Measurements from ENCODE around the gene POLL. TPM values are rescaled to one million over a fixed set of nuclear protein-coding genes. Genes with fewer than 3 reads are reported as not detected.

POLL gene
- total and polyA plus RNA-seq, 2 donors (not counting 1 experiment from before 2014, with no cell fraction given) = 10.9 to 15.7 TPM

DNA sequence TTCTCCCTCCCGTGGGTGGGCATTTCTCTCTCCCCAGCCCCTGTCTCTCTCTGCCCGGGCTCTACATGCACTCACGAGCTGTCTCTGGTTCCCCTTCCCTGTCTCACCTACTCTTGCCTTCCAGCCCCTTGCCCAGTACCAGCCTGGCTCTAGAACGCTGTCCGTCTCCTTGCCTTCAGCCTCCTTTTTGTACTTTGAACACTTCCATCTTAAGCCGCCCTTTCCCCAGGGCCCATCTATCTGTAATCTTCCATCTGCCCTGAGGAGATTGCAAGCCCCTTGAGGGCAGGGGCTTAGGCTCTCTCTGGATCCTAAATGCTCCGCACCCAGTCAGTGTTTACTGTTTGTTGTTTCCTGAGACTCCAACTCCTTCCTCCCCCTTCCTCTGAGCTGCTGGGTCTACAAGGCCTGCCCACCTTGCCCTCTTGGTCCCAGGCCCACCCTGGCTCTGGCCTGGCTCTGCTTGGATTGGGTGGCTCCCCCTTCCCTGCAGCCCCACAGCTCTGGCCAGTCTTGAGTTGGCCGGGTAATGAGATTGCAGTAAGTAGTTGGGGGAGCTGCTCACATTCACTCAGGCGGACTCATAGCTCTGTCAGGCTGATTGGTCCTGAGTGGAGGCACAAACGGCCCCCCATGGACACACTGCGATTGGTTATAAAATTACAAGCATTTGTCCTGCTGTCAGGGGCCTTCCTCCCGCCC, 28.3 kb downstream of the POLL start:
- Histone ChIP-seq H3K27me3 (ENCODE audit: control insufficient read depth, insufficient read depth, low read length) (no peaks in the 10 kb centered on the region), H3K27ac (ENCODE audit: insufficient read depth, low read length) (no peak overlapping the region), H3K9ac (ENCODE audit: insufficient read depth, low read length) (no peak overlapping the region), H3K4me2 (ENCODE audit: extremely low read depth, insufficient read depth, low read length) (no peak overlapping the region), H3K9me3 (ENCODE audit: control insufficient read depth, insufficient read depth, low read depth, low read length) (no peaks in the 10 kb centered on the region), H4K20me1 (ENCODE audit: control insufficient read depth, extremely low read depth, insufficient read depth, low read length) (no peaks in the 10 kb centered on the region), H3K79me2 (ENCODE audit: control insufficient read depth, insufficient read depth, low read length) (no peaks in the 10 kb centered on the region), H3K36me3 (ENCODE audit: control insufficient read depth, insufficient read depth, low read length) (no peaks in the 10 kb centered on the region), H3K4me3 (replicated peaks in 1 of 4; ENCODE audit: control extremely low read depth in 1 of 4, insufficient read depth in 1 of 4, low read depth in 3 of 4, low read length in 4 of 4) (no peak overlapping the region), H2AFZ (ENCODE audit: low read length) (no peak overlapping the region), H3K4me1 (ENCODE audit: control insufficient read depth, extremely low read depth, insufficient read depth, low read length) (no peaks in the 10 kb centered on the region)
- TF ChIP-seq, protein P1, sequence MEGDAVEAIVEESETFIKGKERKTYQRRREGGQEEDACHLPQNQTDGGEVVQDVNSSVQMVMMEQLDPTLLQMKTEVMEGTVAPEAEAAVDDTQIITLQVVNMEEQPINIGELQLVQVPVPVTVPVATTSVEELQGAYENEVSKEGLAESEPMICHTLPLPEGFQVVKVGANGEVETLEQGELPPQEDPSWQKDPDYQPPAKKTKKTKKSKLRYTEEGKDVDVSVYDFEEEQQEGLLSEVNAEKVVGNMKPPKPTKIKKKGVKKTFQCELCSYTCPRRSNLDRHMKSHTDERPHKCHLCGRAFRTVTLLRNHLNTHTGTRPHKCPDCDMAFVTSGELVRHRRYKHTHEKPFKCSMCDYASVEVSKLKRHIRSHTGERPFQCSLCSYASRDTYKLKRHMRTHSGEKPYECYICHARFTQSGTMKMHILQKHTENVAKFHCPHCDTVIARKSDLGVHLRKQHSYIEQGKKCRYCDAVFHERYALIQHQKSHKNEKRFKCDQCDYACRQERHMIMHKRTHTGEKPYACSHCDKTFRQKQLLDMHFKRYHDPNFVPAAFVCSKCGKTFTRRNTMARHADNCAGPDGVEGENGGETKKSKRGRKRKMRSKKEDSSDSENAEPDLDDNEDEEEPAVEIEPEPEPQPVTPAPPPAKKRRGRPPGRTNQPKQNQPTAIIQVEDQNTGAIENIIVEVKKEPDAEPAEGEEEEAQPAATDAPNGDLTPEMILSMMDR (conservative IDR thresholded peaks at IDR 0.05 in 1 of 2, IDR thresholded peaks at IDR 0.05 in 1 of 2; ENCODE audit: low read depth in 1 of 2, low read length in 2 of 2) = no peak
- TF ChIP-seq EZH2 (IDR thresholded peaks at IDR 0.05; ENCODE audit: low read length, missing control alignments) = no peak
- DNase-seq (ENCODE audit: low read depth in 2 of 2) = no peak

DNA sequence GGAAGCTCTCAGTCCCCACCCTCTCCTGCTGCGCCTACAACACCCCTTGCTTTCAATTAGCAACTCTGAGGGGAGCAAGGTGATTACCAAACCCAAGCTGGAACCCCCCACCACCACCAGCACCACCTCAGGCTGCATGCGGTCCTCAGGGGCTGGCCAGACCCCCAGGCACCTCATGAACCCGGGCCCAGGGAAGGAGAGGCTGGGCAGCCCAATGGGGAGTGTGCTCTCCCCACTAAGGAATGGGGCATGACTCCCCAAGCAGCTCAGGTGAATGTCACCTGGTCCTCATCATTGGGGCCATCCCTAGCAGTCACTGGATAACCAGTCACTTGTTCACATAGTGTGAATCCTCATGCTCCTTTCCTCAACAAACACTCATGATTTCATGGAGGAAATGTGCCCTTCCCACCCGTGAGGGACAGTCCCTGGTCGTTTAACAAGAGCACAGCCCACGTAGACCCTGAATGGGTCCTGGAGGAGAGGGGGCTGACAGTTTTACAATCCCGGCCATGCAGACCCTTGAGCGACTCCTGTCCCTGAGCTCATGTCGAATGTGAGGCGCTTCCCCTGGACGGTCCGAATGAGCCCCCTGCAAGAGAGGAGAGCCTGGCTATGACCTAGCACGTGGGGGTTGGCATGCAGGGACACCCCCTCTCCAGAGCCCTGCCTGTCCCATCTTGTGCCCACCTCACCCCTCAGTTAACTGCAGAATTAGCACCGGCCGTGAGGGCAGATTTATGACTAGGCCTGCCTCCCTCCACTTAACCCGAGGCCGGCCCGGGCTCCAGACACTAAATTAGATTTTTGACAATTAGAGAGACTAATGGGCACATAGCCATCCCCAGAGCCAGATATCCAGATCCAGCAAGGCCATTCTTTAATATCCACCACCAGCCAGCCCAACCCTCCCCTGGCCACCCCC, 29.1 kb downstream of the POLL start:
- H3K4me1 ChIP-seq (ENCODE audit: control insufficient read depth, extremely low read depth, insufficient read depth, low read length) = no peaks in the 10 kb centered on the region

DNA sequence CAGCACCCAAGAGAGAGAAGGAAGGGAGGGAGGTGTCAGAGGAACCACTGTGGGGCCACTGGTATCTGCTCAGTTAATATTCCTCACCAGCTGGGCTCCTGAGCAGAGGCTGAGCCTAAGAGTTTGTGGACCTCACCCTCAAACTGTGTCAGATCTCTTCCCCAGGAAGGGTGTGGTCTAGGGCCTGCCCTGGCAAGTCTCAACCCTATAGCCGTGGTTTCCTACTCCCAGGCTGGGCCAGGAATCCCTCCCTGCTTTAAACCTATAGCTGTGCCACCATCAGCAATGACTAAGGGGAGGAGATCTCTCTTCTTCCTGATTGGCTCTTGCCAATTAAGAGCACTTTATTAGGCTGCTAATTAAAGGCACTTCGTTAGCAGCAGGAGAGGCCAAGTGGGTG, 29.9 kb downstream of the POLL start:
- no peak overlapping the region for H3K4me3 ChIP-seq (replicated peaks in 1 of 4; ENCODE audit: control extremely low read depth in 1 of 4, insufficient read depth in 1 of 4, low read depth in 3 of 4, low read length in 4 of 4)
- DNase-seq (ENCODE audit: low read depth in 2 of 2) = no peak
- no peaks in the 10 kb centered on the region for H3K79me2 ChIP-seq (ENCODE audit: control insufficient read depth, insufficient read depth, low read length)
- TF ChIP-seq EZH2 (IDR thresholded peaks at IDR 0.05; ENCODE audit: low read length, missing control alignments) = no peak
- TF ChIP-seq, protein P1 (conservative IDR thresholded peaks at IDR 0.05 in 1 of 2, IDR thresholded peaks at IDR 0.05 in 1 of 2; ENCODE audit: low read depth in 1 of 2, low read length in 2 of 2) = no peak
- H3K9me3 ChIP-seq (ENCODE audit: control insufficient read depth, insufficient read depth, low read depth, low read length) = no peaks in the 10 kb centered on the region
- no peaks in the 10 kb centered on the region for H3K27me3 ChIP-seq (ENCODE audit: control insufficient read depth, insufficient read depth, low read length)
- no peaks in the 10 kb centered on the region for H3K36me3 ChIP-seq (ENCODE audit: control insufficient read depth, insufficient read depth, low read length)
- no peaks in the 10 kb centered on the region for H4K20me1 ChIP-seq (ENCODE audit: control insufficient read depth, extremely low read depth, insufficient read depth, low read length)
- no peak overlapping the region for H2AFZ ChIP-seq (ENCODE audit: low read length)
- no peak overlapping the region for H3K4me2 ChIP-seq (ENCODE audit: extremely low read depth, insufficient read depth, low read length)
- H3K4me1 ChIP-seq (ENCODE audit: control insufficient read depth, extremely low read depth, insufficient read depth, low read length) = no peaks in the 10 kb centered on the region
- no peak overlapping the region for H3K9ac ChIP-seq (ENCODE audit: insufficient read depth, low read length)
- H3K27ac ChIP-seq (ENCODE audit: insufficient read depth, low read length) = no peak overlapping the region

More for the DNA sequence above, 29.1 kb downstream of the POLL start:
- H3K36me3 ChIP-seq (ENCODE audit: control insufficient read depth, insufficient read depth, low read length) = no peaks in the 10 kb centered on the region
- H3K9me3 ChIP-seq (ENCODE audit: control insufficient read depth, insufficient read depth, low read depth, low read length) = no peaks in the 10 kb centered on the region
- no peak overlapping the region for H3K27ac ChIP-seq (ENCODE audit: insufficient read depth, low read length)
- no peak overlapping the region for H3K4me3 ChIP-seq (replicated peaks in 1 of 4; ENCODE audit: control extremely low read depth in 1 of 4, insufficient read depth in 1 of 4, low read depth in 3 of 4, low read length in 4 of 4)
- H3K27me3 ChIP-seq (ENCODE audit: control insufficient read depth, insufficient read depth, low read length) = no peaks in the 10 kb centered on the region
- no peaks in the 10 kb centered on the region for H4K20me1 ChIP-seq (ENCODE audit: control insufficient read depth, extremely low read depth, insufficient read depth, low read length)
- no peak for TF ChIP-seq EZH2 (IDR thresholded peaks at IDR 0.05; ENCODE audit: low read length, missing control alignments)
- TF ChIP-seq, protein P1 (conservative IDR thresholded peaks at IDR 0.05 in 1 of 2, IDR thresholded peaks at IDR 0.05 in 1 of 2; ENCODE audit: low read depth in 1 of 2, low read length in 2 of 2) = no peak
- no peak overlapping the region for H2AFZ ChIP-seq (ENCODE audit: low read length)
- no peak overlapping the region for H3K4me2 ChIP-seq (ENCODE audit: extremely low read depth, insufficient read depth, low read length)
- no peaks in the 10 kb centered on the region for H3K79me2 ChIP-seq (ENCODE audit: control insufficient read depth, insufficient read depth, low read length)
- DNase-seq (ENCODE audit: low read depth in 2 of 2) = no peak
- no peak overlapping the region for H3K9ac ChIP-seq (ENCODE audit: insufficient read depth, low read length)
